Neural cell (in vitro differentiated cells): ENCODE data around the gene ALG13. TPM values are rescaled to one million over a fixed set of nuclear protein-coding genes. Genes with fewer than 3 reads are reported as not detected.

ENCODE experiments used
- H2AFZ ChIP-seq: fragments of 200-600, 300-800 bp; sonication (generic), shearing (Covaris generic); 2 replicates; pipeline ENCODE4 v1.6.0; 2014; ENCODE audit warnings: low read depth, mild to moderate bottlenecking, antibody characterized with exemption, low read length, moderate library complexity
- H3F3A ChIP-seq: fragments of 200-600 bp; shearing (Covaris generic); 2 replicates; pipeline ENCODE4 v1.6.1; 2016; ENCODE audit warnings: mild to moderate bottlenecking, moderate library complexity, mixed read lengths, antibody characterized with exemption, low read length; ENCODE audit not compliant: insufficient read depth, poor library complexity, severe bottlenecking
- H3K27ac ChIP-seq: fragments of 200-600, 300-800 bp; sonication (generic), shearing (Covaris generic); 2 replicates; pipeline ENCODE4 v1.5.1; 2014; ENCODE audit warnings: mild to moderate bottlenecking, low read length, moderate library complexity
- H3K27me3 ChIP-seq: fragments of 300-800, 200-600 bp; sonication (generic), shearing (Covaris generic); 2 replicates; pipeline ENCODE4 v1.6.0; 2014; ENCODE audit warnings: mild to moderate bottlenecking, low read depth, low read length, moderate library complexity; ENCODE audit not compliant: insufficient read depth
- H3K36me3 ChIP-seq: fragments of 300-800, 200-600 bp; sonication (generic), shearing (Covaris generic); 2 replicates; pipeline ENCODE4 v1.5.1; 2014; ENCODE audit warnings: mild to moderate bottlenecking, antibody characterized with exemption, low read length, moderate library complexity; ENCODE audit not compliant: insufficient read depth
- H3K4me2 ChIP-seq: fragments of 300-800, 200-600 bp; sonication (generic), shearing (Covaris generic); 2 replicates; pipeline ENCODE4 v1.6.0; 2014; ENCODE audit warnings: mild to moderate bottlenecking, low read length
- H3K4me3 ChIP-seq: fragments of 300-800, 200-600 bp; sonication (generic), shearing (Covaris generic); 2 replicates; pipeline ENCODE4 v1.5.1; 2014; ENCODE audit warnings: mild to moderate bottlenecking, low read length, moderate library complexity
- H3K79me2 ChIP-seq: fragments of 200-600 bp; shearing (Covaris generic); replicated peaks from 2 replicates; pipeline ENCODE4 v1.6.0; 2014; ENCODE audit warnings: mild to moderate bottlenecking, low read length, moderate library complexity; ENCODE audit not compliant: insufficient read depth
- H3K9ac ChIP-seq: fragments of 300-800, 200-600 bp; sonication (generic), shearing (Covaris generic); 2 replicates; pipeline ENCODE4 v1.6.1; 2016; ENCODE audit warnings: mild to moderate bottlenecking, low read length, mixed read lengths
- H3K9me2 ChIP-seq: fragments of 200-600 bp; shearing (Covaris generic); 2 replicates; pipeline ENCODE4 v1.6.1; 2016; ENCODE audit warnings: mild to moderate bottlenecking, low read length, mixed read lengths; ENCODE audit not compliant: insufficient read depth
- H3K9me3 ChIP-seq: fragments of 200-600, 300-800 bp; sonication (generic), shearing (Covaris generic); 2 replicates; pipeline ENCODE4 v1.6.1; 2016; ENCODE audit warnings: mild to moderate bottlenecking, mixed run types, low read length, moderate library complexity, mixed read lengths
- H4K20me1 ChIP-seq: fragments of 200-600 bp; shearing (Covaris generic); 2 replicates; pipeline ENCODE4 v1.6.1; 2016; ENCODE audit warnings: mild to moderate bottlenecking, mixed run types; ENCODE audit not compliant: insufficient read depth
- EP300 ChIP-seq: fragments of 450-650 bp; conservative IDR thresholded peaks from 2 replicates; pipeline ENCODE4 v1.6.1; 2014; ENCODE audit warnings: antibody characterized with exemption, mild to moderate bottlenecking, moderate library complexity; ENCODE audit not compliant: poor library complexity, severe bottlenecking
- EZH2 ChIP-seq: fragments of 200-600, 300-800 bp; shearing (Covaris generic), sonication (generic); IDR thresholded peaks from 2 replicates; pipeline ENCODE4 v1.6.1; 2014; ENCODE audit warnings: antibody characterized with exemption, low read length, borderline replicate concordance, mild to moderate bottlenecking; ENCODE audit not compliant: insufficient read depth, poor library complexity, severe bottlenecking
- MXI1 ChIP-seq: fragments of 450-650 bp; conservative IDR thresholded peaks from 2 replicates; pipeline ENCODE4 v1.6.1; 2014; ENCODE audit warnings: antibody characterized with exemption, mild to moderate bottlenecking; ENCODE audit not compliant: poor library complexity, severe bottlenecking
- POLR2AphosphoS5 ChIP-seq: IDR thresholded peaks from 2 replicates; pipeline ENCODE4 v1.6.1; 2012
- RAD21 ChIP-seq: fragments of 450-650 bp; conservative IDR thresholded peaks from 2 replicates; pipeline ENCODE4 v1.6.1; 2014; ENCODE audit warnings: antibody characterized with exemption, mild to moderate bottlenecking, moderate library complexity
- SMC3 ChIP-seq: fragments of 450-650 bp; conservative IDR thresholded peaks from 2 replicates; pipeline ENCODE4 v1.6.1; 2014; ENCODE audit warnings: antibody characterized with exemption, mild to moderate bottlenecking, moderate library complexity; ENCODE audit not compliant: poor library complexity
- TAF1 ChIP-seq: IDR thresholded peaks from 2 replicates; pipeline ENCODE4 v1.6.1; 2012; ENCODE audit warnings: low read depth
- polyA minus RNA-seq: library from RNA; depleted of rRNA, polyadenylated mRNA; stranded (reverse); fragments of >200 nt; gene quantifications from 2 replicates; pipeline ENCODE4 v1.2.3, GENCODE V29; 2014
- polyA plus RNA-seq: library from polyadenylated mRNA; depleted of rRNA; stranded (reverse); fragments of >200 nt; gene quantifications from 2 replicates; pipeline ENCODE4 v1.2.3, GENCODE V29; 2014
- TF ChIP-seq, protein P1 (sequence below): fragments of 450-650 bp; IDR thresholded peaks from 2 replicates; pipeline ENCODE4 v1.5.1; 2014; ENCODE audit warnings: antibody characterized with exemption, mild to moderate bottlenecking, moderate library complexity; ENCODE audit not compliant: poor library complexity, severe bottlenecking
- TF ChIP-seq, protein P2 (sequence below): IDR thresholded peaks from 2 replicates; pipeline ENCODE4 v1.6.1; 2012; ENCODE audit warnings: borderline replicate concordance

Gene ALG13
- polyA plus RNA-seq (57.9 and 72.8 TPM in 2 replicates), polyA minus RNA-seq (80.3 and 93.5 TPM in 2 replicates)

GRCh38 chrX:111680988-111681779 lies at the start of gene ALG13:
ALG13 (plus strand) TSS chrX:111681170; CDS start chrX:111681219, 49 bp downstream.
- H4K20me1 ChIP-seq: no peaks in the 10 kb centered on the region
- peak within 1 kb of the TSS; percentile 76 for H2AFZ ChIP-seq
- H3K27me3 ChIP-seq: no peaks in the 10 kb centered on the region
- peak within 1 kb of the TSS; percentile 91 for H3K9ac ChIP-seq
- peak within 1 kb of the TSS; percentile 51 for H3K4me2 ChIP-seq
- no peaks in the 10 kb centered on the region for H3K9me2 ChIP-seq
- H3K4me3 ChIP-seq: peak within 1 kb of the TSS; percentile 78
- H3F3A ChIP-seq: no peaks in the 10 kb centered on the region
- TF ChIP-seq POLR2AphosphoS5 (peak; percentile 87), MXI1 (no peak), EZH2 (no peak), SMC3 (peak; percentile 69), RAD21 (peak; percentile 66), TAF1 (peak; percentile 82), EP300 (peak; percentile 68)
- TF ChIP-seq, protein P1, sequence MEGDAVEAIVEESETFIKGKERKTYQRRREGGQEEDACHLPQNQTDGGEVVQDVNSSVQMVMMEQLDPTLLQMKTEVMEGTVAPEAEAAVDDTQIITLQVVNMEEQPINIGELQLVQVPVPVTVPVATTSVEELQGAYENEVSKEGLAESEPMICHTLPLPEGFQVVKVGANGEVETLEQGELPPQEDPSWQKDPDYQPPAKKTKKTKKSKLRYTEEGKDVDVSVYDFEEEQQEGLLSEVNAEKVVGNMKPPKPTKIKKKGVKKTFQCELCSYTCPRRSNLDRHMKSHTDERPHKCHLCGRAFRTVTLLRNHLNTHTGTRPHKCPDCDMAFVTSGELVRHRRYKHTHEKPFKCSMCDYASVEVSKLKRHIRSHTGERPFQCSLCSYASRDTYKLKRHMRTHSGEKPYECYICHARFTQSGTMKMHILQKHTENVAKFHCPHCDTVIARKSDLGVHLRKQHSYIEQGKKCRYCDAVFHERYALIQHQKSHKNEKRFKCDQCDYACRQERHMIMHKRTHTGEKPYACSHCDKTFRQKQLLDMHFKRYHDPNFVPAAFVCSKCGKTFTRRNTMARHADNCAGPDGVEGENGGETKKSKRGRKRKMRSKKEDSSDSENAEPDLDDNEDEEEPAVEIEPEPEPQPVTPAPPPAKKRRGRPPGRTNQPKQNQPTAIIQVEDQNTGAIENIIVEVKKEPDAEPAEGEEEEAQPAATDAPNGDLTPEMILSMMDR: peak; percentile 87
- TF ChIP-seq, protein P2, sequence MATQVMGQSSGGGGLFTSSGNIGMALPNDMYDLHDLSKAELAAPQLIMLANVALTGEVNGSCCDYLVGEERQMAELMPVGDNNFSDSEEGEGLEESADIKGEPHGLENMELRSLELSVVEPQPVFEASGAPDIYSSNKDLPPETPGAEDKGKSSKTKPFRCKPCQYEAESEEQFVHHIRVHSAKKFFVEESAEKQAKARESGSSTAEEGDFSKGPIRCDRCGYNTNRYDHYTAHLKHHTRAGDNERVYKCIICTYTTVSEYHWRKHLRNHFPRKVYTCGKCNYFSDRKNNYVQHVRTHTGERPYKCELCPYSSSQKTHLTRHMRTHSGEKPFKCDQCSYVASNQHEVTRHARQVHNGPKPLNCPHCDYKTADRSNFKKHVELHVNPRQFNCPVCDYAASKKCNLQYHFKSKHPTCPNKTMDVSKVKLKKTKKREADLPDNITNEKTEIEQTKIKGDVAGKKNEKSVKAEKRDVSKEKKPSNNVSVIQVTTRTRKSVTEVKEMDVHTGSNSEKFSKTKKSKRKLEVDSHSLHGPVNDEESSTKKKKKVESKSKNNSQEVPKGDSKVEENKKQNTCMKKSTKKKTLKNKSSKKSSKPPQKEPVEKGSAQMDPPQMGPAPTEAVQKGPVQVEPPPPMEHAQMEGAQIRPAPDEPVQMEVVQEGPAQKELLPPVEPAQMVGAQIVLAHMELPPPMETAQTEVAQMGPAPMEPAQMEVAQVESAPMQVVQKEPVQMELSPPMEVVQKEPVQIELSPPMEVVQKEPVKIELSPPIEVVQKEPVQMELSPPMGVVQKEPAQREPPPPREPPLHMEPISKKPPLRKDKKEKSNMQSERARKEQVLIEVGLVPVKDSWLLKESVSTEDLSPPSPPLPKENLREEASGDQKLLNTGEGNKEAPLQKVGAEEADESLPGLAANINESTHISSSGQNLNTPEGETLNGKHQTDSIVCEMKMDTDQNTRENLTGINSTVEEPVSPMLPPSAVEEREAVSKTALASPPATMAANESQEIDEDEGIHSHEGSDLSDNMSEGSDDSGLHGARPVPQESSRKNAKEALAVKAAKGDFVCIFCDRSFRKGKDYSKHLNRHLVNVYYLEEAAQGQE: peak; percentile 77
- H3K27ac ChIP-seq: peak within 1 kb of the TSS; percentile 93
- no peaks in the 10 kb centered on the region for H3K9me3 ChIP-seq
- no peaks in the 10 kb centered on the region for H3K79me2 ChIP-seq
- H3K36me3 ChIP-seq: no peaks in the 10 kb centered on the region

GRCh38 chrX:111634823-111635729 lies 45.9 kb upstream of the ALG13 start:
- TF ChIP-seq RAD21 (no peak), SMC3 (no peak), EP300 (no peak), MXI1 (no peak), POLR2AphosphoS5 (no peak), EZH2 (no peak)
- TF ChIP-seq, protein P2: no peak
- Histone ChIP-seq H4K20me1 (no peaks in the 10 kb centered on the region), H3K4me2 (no peak overlapping the region), H3K9me2 (no peaks in the 10 kb centered on the region), H3F3A (no peaks in the 10 kb centered on the region), H3K27ac (no peak overlapping the region), H3K4me3 (no peak overlapping the region), H2AFZ (no peak overlapping the region), H3K36me3 (no peaks in the 10 kb centered on the region), H3K9me3 (no peaks in the 10 kb centered on the region), H3K27me3 (no peaks in the 10 kb centered on the region), H3K9ac (no peak overlapping the region), H3K79me2 (no peaks in the 10 kb centered on the region)
